PFSK-1 (cell line): ENCODE results near the gene DNM3.

Source experiments
- FOXP2 ChIP-seq: optimal IDR thresholded peaks from 2 replicates; pipeline ENCODE3; 2011; ENCODE audit warnings: borderline replicate concordance, control low read depth, inconsistent platforms; ENCODE audit not compliant: insufficient read depth; ENCODE audit errors: extremely low read length, extremely low read depth
- POLR2AphosphoS5 ChIP-seq: IDR thresholded peaks from 2 replicates; pipeline ENCODE4 v1.6.1; 2012; ENCODE audit warnings: low read depth, mild to moderate bottlenecking, control low read depth, low read length, moderate library complexity
- REST ChIP-seq, 2 experiments: IDR thresholded peaks; 2 replicates each; pipeline versions ENCODE4 v1.6.1 to v1.8.0; 2011 to 2012; ENCODE audit warnings: low read depth in 2 of 2, low read length in 2 of 2, control low read depth in 1 of 2, inconsistent platforms in 1 of 2, mild to moderate bottlenecking in 1 of 2, moderate library complexity in 1 of 2; ENCODE audit not compliant: insufficient read depth in 1 of 2
- SIN3A ChIP-seq: IDR thresholded peaks from 2 replicates; pipeline ENCODE4 v1.6.1; 2012; ENCODE audit warnings: mild to moderate bottlenecking, low read length, moderate library complexity, borderline replicate concordance; ENCODE audit not compliant: insufficient read depth
- TAF1 ChIP-seq: IDR thresholded peaks from 2 replicates; pipeline ENCODE4 v1.6.1; 2012; ENCODE audit warnings: low read length, control low read depth, borderline replicate concordance; ENCODE audit not compliant: insufficient read depth

The DNM3 gene

GRCh38 chr1:172255223-172255560 lies 413.9 kb downstream of the DNM3 start:
- no peak for TF ChIP-seq SIN3A
- no peak for TF ChIP-seq POLR2AphosphoS5
- no peak for TF ChIP-seq REST (IDR thresholded peaks at IDR 0.05; ENCODE audit: insufficient read depth in 1 of 2, low read depth in 2 of 2, low read length in 2 of 2)
- TF ChIP-seq FOXP2: no peak
- TF ChIP-seq TAF1: peak; percentile 7; the same call in 1 of the 2 replicates

GRCh38 chr1:172265905-172266304 lies 424.6 kb downstream of the DNM3 start:
- TF ChIP-seq SIN3A: no peak
- no peak for TF ChIP-seq FOXP2
- no peak for TF ChIP-seq POLR2AphosphoS5
- TF ChIP-seq TAF1: no peak
- no peak for TF ChIP-seq REST (IDR thresholded peaks at IDR 0.05; ENCODE audit: insufficient read depth in 1 of 2, low read depth in 2 of 2, low read length in 2 of 2)

- TF ChIP-seq REST (IDR thresholded peaks at IDR 0.05; ENCODE audit: insufficient read depth in 1 of 2, low read depth in 2 of 2, low read length in 2 of 2): no peak
These were observed 425.4 kb downstream of the DNM3 start for GRCh38 chr1:172266528-172267174.

- TF ChIP-seq SIN3A (no peak), REST (IDR thresholded peaks at IDR 0.05; ENCODE audit: insufficient read depth in 1 of 2, low read depth in 2 of 2, low read length in 2 of 2) (no peak), TAF1 (no peak)
These were observed 426.9 kb downstream of the DNM3 start for GRCh38 chr1:172268237-172268636.

GRCh38 chr1:172269084-172269483 lies 427.8 kb downstream of the DNM3 start:
- no peak for TF ChIP-seq SIN3A

GRCh38 chr1:172269644-172270043 lies 428.3 kb downstream of the DNM3 start:
- no peak for TF ChIP-seq REST (IDR thresholded peaks at IDR 0.05; ENCODE audit: insufficient read depth in 1 of 2, low read depth in 2 of 2, low read length in 2 of 2)
- no peak for TF ChIP-seq POLR2AphosphoS5
- TF ChIP-seq SIN3A: no peak
- no peak for TF ChIP-seq FOXP2
- no peak for TF ChIP-seq TAF1
